ENCODE results near the gene AFAP1L1.
A peak's percentile ranks its signal among the peaks of the same experiment; 100 is the strongest.

DNA sequence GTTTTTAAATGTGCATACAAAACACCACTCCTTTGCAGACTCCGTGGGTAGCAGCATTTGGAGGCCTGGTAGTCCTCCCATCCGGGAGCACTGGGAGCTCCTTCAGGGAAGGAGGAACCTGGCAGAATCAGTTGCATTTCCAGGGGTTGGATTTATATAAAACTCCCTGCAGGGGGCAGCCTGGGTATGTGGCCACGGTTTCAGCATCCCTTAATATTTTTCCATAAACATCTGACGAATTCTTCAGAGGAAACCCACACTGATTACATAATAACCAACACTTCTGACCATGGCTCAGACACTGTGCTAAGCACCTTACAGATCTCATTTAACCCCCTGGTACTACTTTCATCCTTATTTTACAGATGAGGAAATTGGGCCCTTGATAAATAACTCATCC, 6.1 kb upstream of the AFAP1L1 start:
- TF ChIP-seq POLR2A (IDR thresholded peaks at IDR 0.05) = no peak
- TF ChIP-seq, protein P1, sequence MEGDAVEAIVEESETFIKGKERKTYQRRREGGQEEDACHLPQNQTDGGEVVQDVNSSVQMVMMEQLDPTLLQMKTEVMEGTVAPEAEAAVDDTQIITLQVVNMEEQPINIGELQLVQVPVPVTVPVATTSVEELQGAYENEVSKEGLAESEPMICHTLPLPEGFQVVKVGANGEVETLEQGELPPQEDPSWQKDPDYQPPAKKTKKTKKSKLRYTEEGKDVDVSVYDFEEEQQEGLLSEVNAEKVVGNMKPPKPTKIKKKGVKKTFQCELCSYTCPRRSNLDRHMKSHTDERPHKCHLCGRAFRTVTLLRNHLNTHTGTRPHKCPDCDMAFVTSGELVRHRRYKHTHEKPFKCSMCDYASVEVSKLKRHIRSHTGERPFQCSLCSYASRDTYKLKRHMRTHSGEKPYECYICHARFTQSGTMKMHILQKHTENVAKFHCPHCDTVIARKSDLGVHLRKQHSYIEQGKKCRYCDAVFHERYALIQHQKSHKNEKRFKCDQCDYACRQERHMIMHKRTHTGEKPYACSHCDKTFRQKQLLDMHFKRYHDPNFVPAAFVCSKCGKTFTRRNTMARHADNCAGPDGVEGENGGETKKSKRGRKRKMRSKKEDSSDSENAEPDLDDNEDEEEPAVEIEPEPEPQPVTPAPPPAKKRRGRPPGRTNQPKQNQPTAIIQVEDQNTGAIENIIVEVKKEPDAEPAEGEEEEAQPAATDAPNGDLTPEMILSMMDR (IDR thresholded peaks at IDR 0.05) = peak in 2 of 3 experiments; percentile 16 to 47
